OCI-LY1 (cell line): ENCODE results near the gene C13orf46.

ENCODE experiments used
- H2AFZ ChIP-seq: fragments of 200-600 bp; sonication (generic), shearing (Covaris generic); 2 replicates; pipeline ENCODE4 v1.6.0; 2014; ENCODE audit warnings: antibody characterized with exemption, mild to moderate bottlenecking, low read length
- H3F3A ChIP-seq: fragments of 200-600 bp; sonication (generic), shearing (Covaris generic); 2 replicates; pipeline ENCODE4 v1.6.0; 2014; ENCODE audit warnings: mild to moderate bottlenecking, antibody characterized with exemption, low read length, moderate library complexity; ENCODE audit not compliant: insufficient read depth
- H3K27ac ChIP-seq: fragments of 200-600 bp; sonication (generic); 2 replicates; pipeline ENCODE4 v1.5.1; 2014; ENCODE audit warnings: low read length, mixed run types, mild to moderate bottlenecking, low read depth; ENCODE audit not compliant: poor library complexity, severe bottlenecking
- H3K27me3 ChIP-seq: fragments of 200-600 bp; sonication (generic); 2 replicates; pipeline ENCODE4 v1.6.0; 2014; ENCODE audit warnings: antibody characterized with exemption, mild to moderate bottlenecking, low read length, moderate library complexity; ENCODE audit not compliant: insufficient read depth
- H3K36me3 ChIP-seq: fragments of 200-600 bp; sonication (generic); 2 replicates; pipeline ENCODE4 v1.6.1; 2014; ENCODE audit warnings: mild to moderate bottlenecking, antibody characterized with exemption, low read length, moderate library complexity, mixed read lengths; ENCODE audit not compliant: insufficient read depth
- H3K4me1 ChIP-seq: fragments of 200-600 bp; sonication (generic); 2 replicates; pipeline ENCODE4 v1.5.1; 2014; ENCODE audit warnings: mild to moderate bottlenecking, low read length, moderate library complexity; ENCODE audit not compliant: insufficient read depth, severe bottlenecking
- H3K4me2 ChIP-seq: fragments of 200-600 bp; sonication (generic), shearing (Covaris generic); 2 replicates; pipeline ENCODE4 v1.6.1; 2014; ENCODE audit warnings: low read length
- H3K4me3 ChIP-seq: fragments of 200-600 bp; sonication (generic); 2 replicates; pipeline ENCODE4 v1.5.1; 2014; ENCODE audit warnings: low read length, low read depth, mild to moderate bottlenecking, mixed read lengths; ENCODE audit not compliant: poor library complexity, severe bottlenecking
- H3K79me2 ChIP-seq: fragments of 200-600 bp; shearing (Covaris generic); 2 replicates; pipeline ENCODE4 v1.6.1; 2016; ENCODE audit warnings: mixed run types, low read length, mixed read lengths; ENCODE audit not compliant: insufficient read depth
- H3K9ac ChIP-seq: fragments of 200-600 bp; sonication (generic), shearing (Covaris generic); 2 replicates; pipeline ENCODE4 v1.6.1; 2014; ENCODE audit warnings: mild to moderate bottlenecking, low read length, mixed read lengths
- H3K9me2 ChIP-seq: fragments of 200-600 bp; sonication (generic), shearing (Covaris generic); 2 replicates; pipeline ENCODE4 v1.6.1; 2014; ENCODE audit warnings: low read depth, mild to moderate bottlenecking, low read length, mixed read lengths
- H3K9me3 ChIP-seq: fragments of 200-600 bp; shearing (Covaris generic); 2 replicates; pipeline ENCODE4 v1.6.1; 2014; ENCODE audit warnings: low read length, mixed read lengths
- H4K20me1 ChIP-seq: fragments of 200-600 bp; sonication (generic), shearing (Covaris generic); 2 replicates; pipeline ENCODE4 v1.6.0; 2016; ENCODE audit warnings: mild to moderate bottlenecking, low read length; ENCODE audit not compliant: insufficient read depth
- EZH2 ChIP-seq: fragments of 200-600 bp; sonication (generic), shearing (Covaris generic); IDR thresholded peaks from 2 replicates; pipeline ENCODE4 v1.8.0; 2017; ENCODE audit warnings: borderline replicate concordance, mixed run types, mild to moderate bottlenecking, antibody characterized with exemption, low read length, moderate library complexity, mixed read lengths
- TF ChIP-seq, protein P1 (sequence below): fragments of 200-600 bp; sonication (generic), shearing (Covaris generic); IDR thresholded peaks from 2 replicates; pipeline ENCODE4 v1.5.1; 2017; ENCODE audit warnings: mild to moderate bottlenecking, antibody characterized with exemption, low read length, moderate library complexity, mixed read lengths

Gene C13orf46

DNA sequence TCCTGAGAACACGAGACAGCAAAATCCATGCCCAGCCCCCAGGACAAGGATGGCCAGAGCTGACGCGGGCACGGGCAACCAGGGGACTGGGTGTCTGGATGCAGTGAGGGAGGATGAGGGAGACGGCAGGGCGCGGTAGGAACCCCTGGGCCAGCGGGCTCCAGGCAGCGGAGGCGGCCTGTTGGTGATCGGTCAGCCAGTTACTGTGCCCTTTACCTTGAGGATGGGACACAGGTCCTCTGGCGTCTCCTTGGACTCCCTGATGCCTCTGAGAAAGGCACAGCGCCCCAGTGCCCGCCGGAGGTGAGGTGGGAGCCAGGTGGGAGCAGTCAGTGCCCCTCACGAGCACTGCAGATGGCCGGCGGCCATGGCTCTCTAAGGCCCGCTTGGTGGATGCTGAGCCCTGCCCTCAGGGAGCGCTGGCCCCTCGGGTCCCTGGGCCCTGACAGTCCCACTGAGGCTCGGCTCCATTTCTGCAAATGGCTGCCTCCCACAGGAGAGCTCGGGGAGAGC, 31.2 kb downstream of the C13orf46 start:
- H3K79me2 ChIP-seq, result no peaks in the 10 kb centered on the region
- H3K4me2 ChIP-seq, result no peak overlapping the region
- H3K4me3 ChIP-seq, result no peak overlapping the region
- H3K4me1 ChIP-seq, result no peaks in the 10 kb centered on the region
- no peak overlapping the region for H2AFZ ChIP-seq
- H3K27ac ChIP-seq, result no peak overlapping the region
- no peaks in the 10 kb centered on the region for H3K36me3 ChIP-seq
- TF ChIP-seq, protein P1, sequence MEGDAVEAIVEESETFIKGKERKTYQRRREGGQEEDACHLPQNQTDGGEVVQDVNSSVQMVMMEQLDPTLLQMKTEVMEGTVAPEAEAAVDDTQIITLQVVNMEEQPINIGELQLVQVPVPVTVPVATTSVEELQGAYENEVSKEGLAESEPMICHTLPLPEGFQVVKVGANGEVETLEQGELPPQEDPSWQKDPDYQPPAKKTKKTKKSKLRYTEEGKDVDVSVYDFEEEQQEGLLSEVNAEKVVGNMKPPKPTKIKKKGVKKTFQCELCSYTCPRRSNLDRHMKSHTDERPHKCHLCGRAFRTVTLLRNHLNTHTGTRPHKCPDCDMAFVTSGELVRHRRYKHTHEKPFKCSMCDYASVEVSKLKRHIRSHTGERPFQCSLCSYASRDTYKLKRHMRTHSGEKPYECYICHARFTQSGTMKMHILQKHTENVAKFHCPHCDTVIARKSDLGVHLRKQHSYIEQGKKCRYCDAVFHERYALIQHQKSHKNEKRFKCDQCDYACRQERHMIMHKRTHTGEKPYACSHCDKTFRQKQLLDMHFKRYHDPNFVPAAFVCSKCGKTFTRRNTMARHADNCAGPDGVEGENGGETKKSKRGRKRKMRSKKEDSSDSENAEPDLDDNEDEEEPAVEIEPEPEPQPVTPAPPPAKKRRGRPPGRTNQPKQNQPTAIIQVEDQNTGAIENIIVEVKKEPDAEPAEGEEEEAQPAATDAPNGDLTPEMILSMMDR, result no peak
- no peak for TF ChIP-seq EZH2
- no peaks in the 10 kb centered on the region; the same call in 1 of the 2 replicates for H3K27me3 ChIP-seq
- H3K9me2 ChIP-seq, result no peaks in the 10 kb centered on the region
- no peaks in the 10 kb centered on the region for H3K9me3 ChIP-seq
- H3K9ac ChIP-seq, result no peak overlapping the region
- no peaks in the 10 kb centered on the region for H3F3A ChIP-seq
- H4K20me1 ChIP-seq, result no peaks in the 10 kb centered on the region

DNA sequence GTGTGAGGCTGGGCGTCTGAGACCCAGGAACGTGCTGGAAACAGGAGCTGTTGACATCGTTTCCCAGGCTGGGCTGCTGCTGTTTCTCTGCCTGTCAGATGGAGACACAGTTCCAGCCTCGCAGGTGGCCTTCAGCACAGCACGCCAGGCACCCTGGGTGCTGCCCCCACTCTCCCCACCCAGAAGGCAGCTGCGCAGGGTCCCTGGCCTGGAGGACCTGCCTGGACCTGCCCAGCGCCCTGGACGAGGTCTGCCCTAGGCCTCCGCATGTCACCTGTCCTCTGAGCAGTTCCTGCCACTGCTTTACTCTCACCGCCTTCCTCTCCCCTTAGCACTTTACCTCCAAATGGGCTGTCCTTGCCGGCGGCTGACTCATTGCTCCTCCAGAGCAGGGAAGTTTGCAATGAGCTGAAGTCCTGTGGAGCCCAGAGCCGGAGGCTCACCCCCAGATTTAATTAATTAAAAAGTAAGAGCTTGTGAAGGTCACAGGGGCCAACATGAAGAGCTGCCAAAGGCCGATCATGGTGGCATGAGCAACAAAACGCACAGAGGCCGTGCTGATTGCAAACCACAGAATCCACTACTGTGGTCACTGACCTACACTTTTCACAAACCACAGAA, 32.2 kb downstream of the C13orf46 start:
- no peaks in the 10 kb centered on the region for H3K36me3 ChIP-seq
- H3F3A ChIP-seq, result no peaks in the 10 kb centered on the region
- H2AFZ ChIP-seq, result no peak overlapping the region
- no peak overlapping the region for H3K4me3 ChIP-seq
- H3K79me2 ChIP-seq, result no peaks in the 10 kb centered on the region
- H3K4me2 ChIP-seq, result no peak overlapping the region
- TF ChIP-seq, protein P1, result no peak
- no peak for TF ChIP-seq EZH2
- H3K27me3 ChIP-seq, result no peaks in the 10 kb centered on the region; the same call in 1 of the 2 replicates
- no peak overlapping the region for H3K27ac ChIP-seq
- H3K9me3 ChIP-seq, result no peaks in the 10 kb centered on the region
- H3K9ac ChIP-seq, result no peak overlapping the region
- no peaks in the 10 kb centered on the region for H3K4me1 ChIP-seq
- H3K9me2 ChIP-seq, result no peaks in the 10 kb centered on the region
- H4K20me1 ChIP-seq, result no peaks in the 10 kb centered on the region

DNA sequence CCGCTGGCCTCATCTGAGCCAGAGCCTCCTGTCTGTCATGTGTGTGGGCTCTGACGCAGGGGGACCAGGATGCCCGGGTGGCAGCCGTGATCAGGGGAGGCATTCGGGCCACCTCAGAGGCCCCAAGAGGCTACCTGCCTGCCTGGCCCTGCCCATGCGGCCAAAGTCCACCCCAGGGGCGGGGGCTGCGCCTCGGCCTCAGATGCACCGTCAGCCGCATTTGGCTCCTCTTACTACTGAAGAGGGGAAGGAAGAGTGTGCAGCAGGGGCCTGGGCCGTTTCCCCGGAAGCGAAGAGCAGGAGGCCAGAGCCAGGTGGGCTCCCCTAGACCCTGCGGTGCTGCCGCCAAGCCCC, 34.0 kb downstream of the C13orf46 start:
- no peak for TF ChIP-seq EZH2
- TF ChIP-seq, protein P1, result no peak
- no peaks in the 10 kb centered on the region for H3K36me3 ChIP-seq
- no peaks in the 10 kb centered on the region for H3K4me1 ChIP-seq
- H2AFZ ChIP-seq, result no peak overlapping the region
- H3K9me2 ChIP-seq, result no peaks in the 10 kb centered on the region
- no peak overlapping the region for H3K4me2 ChIP-seq
- no peaks in the 10 kb centered on the region for H3K9me3 ChIP-seq
- peaks cover 4% of the 10 kb centered on the region; the same call in 1 of the 2 replicates for H3K27me3 ChIP-seq
- no peaks in the 10 kb centered on the region for H3K79me2 ChIP-seq
- H3K4me3 ChIP-seq, result no peak overlapping the region
- H3F3A ChIP-seq, result no peaks in the 10 kb centered on the region
- H3K27ac ChIP-seq, result no peak overlapping the region
- H4K20me1 ChIP-seq, result no peaks in the 10 kb centered on the region
- H3K9ac ChIP-seq, result no peak overlapping the region
